ENCODE measurements around the gene ZNF366.

GRCh38 chr5:72426019-72426418 lies 81.2 kb downstream of the ZNF366 start:
- TF ChIP-seq, protein P1, sequence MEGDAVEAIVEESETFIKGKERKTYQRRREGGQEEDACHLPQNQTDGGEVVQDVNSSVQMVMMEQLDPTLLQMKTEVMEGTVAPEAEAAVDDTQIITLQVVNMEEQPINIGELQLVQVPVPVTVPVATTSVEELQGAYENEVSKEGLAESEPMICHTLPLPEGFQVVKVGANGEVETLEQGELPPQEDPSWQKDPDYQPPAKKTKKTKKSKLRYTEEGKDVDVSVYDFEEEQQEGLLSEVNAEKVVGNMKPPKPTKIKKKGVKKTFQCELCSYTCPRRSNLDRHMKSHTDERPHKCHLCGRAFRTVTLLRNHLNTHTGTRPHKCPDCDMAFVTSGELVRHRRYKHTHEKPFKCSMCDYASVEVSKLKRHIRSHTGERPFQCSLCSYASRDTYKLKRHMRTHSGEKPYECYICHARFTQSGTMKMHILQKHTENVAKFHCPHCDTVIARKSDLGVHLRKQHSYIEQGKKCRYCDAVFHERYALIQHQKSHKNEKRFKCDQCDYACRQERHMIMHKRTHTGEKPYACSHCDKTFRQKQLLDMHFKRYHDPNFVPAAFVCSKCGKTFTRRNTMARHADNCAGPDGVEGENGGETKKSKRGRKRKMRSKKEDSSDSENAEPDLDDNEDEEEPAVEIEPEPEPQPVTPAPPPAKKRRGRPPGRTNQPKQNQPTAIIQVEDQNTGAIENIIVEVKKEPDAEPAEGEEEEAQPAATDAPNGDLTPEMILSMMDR (IDR thresholded peaks at IDR 0.05; ENCODE audit: insufficient read depth, low read depth, low read length): no peak
- no peak for TF ChIP-seq EZH2 (IDR thresholded peaks at IDR 0.05; ENCODE audit: insufficient read depth, low read length)

Measured in astrocyte (in vitro differentiated cells and primary cell).